GM18858 (cell line): Measurements from ENCODE around the gene RYR1.

Experiments
- ATAC-seq: cut with Tn5 transposase; IDR thresholded peaks from one replicate; pipeline ENCODE4 v1.9.1; 2021; ENCODE audit not compliant: unreplicated experiment

Gene RYR1

GRCh38 chr19:38433268-38433733 is at the start of gene RYR1:
Gene RYR1, plus strand, starts transcription at chr19:38433691. Its CDS starts 139 bp downstream, at chr19:38433830.
- no peak for ATAC-seq

GRCh38 chr19:38383743-38384142 is 49.7 kb upstream of the RYR1 start:
- ATAC-seq: no peak

GRCh38 chr19:38384209-38385027 is 49.1 kb upstream of the RYR1 start:
- ATAC-seq: no peak

- no peak for ATAC-seq
These were observed 48.3 kb upstream of the RYR1 start for GRCh38 chr19:38385057-38385803.

- no peak for ATAC-seq
These were observed 47.7 kb upstream of the RYR1 start for GRCh38 chr19:38385804-38386257.

- ATAC-seq: no peak
These were observed 47.1 kb upstream of the RYR1 start for GRCh38 chr19:38386300-38386970.

GRCh38 chr19:38386971-38387549 is 46.4 kb upstream of the RYR1 start:
- ATAC-seq: no peak

- no peak for ATAC-seq
These were observed 45.7 kb upstream of the RYR1 start, which contains the start of gene GGN for GRCh38 chr19:38387550-38388348. Gene GGN, minus strand, starts transcription at chr19:38388034. Its CDS starts 773 bp downstream, at chr19:38387261.

GRCh38 chr19:38388349-38389100 is 45.0 kb upstream of the RYR1 start, which contains the start of gene SPRED3:
Gene SPRED3, plus strand, starts transcription at chr19:38388697. Its CDS starts 1,606 bp downstream, at chr19:38390303.
- no peak for ATAC-seq

GRCh38 chr19:38389101-38389925 is 44.2 kb upstream of the RYR1 start:
- ATAC-seq: no peak

GRCh38 chr19:38389957-38390924 is 43.2 kb upstream of the RYR1 start:
- no peak for ATAC-seq

- no peak for ATAC-seq
These were observed 41.5 kb upstream of the RYR1 start for GRCh38 chr19:38391911-38392464.

GRCh38 chr19:38392707-38393308 is 40.7 kb upstream of the RYR1 start:
- no peak for ATAC-seq

- ATAC-seq: no peak
These were observed 39.0 kb upstream of the RYR1 start for GRCh38 chr19:38394488-38394887.

GRCh38 chr19:38395381-38396114 is 37.9 kb upstream of the RYR1 start:
- ATAC-seq: no peak

GRCh38 chr19:38399081-38399480 is 34.4 kb upstream of the RYR1 start:
- no peak for ATAC-seq
